Breast epithelium (tissue), 4 donors: Measurements from ENCODE around the gene KIAA1210. TPM values are rescaled to one million over a fixed set of nuclear protein-coding genes. Genes with fewer than 3 reads are reported as not detected.

Source experiments
- DNase-seq, 2 donors: peaks; one replicate each; pipeline ENCODE4 v3.0.0-alpha.2; 2019; ENCODE audit warnings: low spot score in 2 of 2
- H3K27ac ChIP-seq, 2 donors: fragments of 200-600 bp; sonication (generic) in 1 of 2; one replicate each; pipeline ENCODE4 v1.5.1; 2016 to 2019; ENCODE audit warnings: mild to moderate bottlenecking in 1 of 2
- H3K27me3 ChIP-seq, 2 donors: fragments of 200-600 bp; sonication (generic) in 1 of 2; one replicate each; pipeline versions ENCODE4 v1.5.1 to v1.6.0; 2017 to 2019; ENCODE audit warnings: control low read depth in 1 of 2, mild to moderate bottlenecking in 1 of 2
- H3K36me3 ChIP-seq: fragments of 200-600 bp; one replicate; pipeline ENCODE4 v1.5.1; 2019
- H3K4me1 ChIP-seq, 2 donors: fragments of 200-600 bp; sonication (generic); one replicate each; pipeline ENCODE4 v1.5.1; 2016 to 2019; ENCODE audit warnings: control low read depth in 1 of 2
- H3K4me3 ChIP-seq, 3 donors: fragments of 200-600 bp; sonication (generic); 1 replicate in 2 of 3; 2 replicates in 1 of 3; pipeline ENCODE4 v1.5.1; 2016 to 2019; ENCODE audit warnings: mild to moderate bottlenecking in 3 of 3, moderate library complexity in 2 of 3
- H3K9me3 ChIP-seq, 2 donors: fragments of 200-600 bp; sonication (generic) in 1 of 2; one replicate each; pipeline ENCODE4 v1.5.1; 2016 to 2019; ENCODE audit warnings: control low read depth in 1 of 2
- POLR2A ChIP-seq: fragments of 450-650 bp; IDR thresholded peaks from one replicate; pipeline ENCODE4 v1.6.1; 2016; ENCODE audit warnings: antibody characterized with exemption, mild to moderate bottlenecking, moderate library complexity
- POLR2AphosphoS5 ChIP-seq, 3 donors: sonication (generic); formaldehyde crosslinking; IDR thresholded peaks; one replicate each; pipeline ENCODE4 v1.6.1; 2017; ENCODE audit warnings: antibody characterized with exemption in 3 of 3
- intact Hi-C: fragments of 100-400 bp; cut with DNase I; formaldehyde crosslinking; loops from one replicate; pipeline ENCODE4 v1.15.1; 2023; ENCODE audit warnings: low total_unique reads
- total RNA-seq, 3 donors: library from RNA; depleted of rRNA; stranded (reverse); fragments of >200 nt; gene quantifications; one replicate each; pipeline ENCODE4 v1.1.0, GENCODE V29; 2016
- TF ChIP-seq, protein P1 (sequence below), 3 donors: fragments of 450-650 bp; IDR thresholded peaks; one replicate each; pipeline ENCODE4 v1.5.1; 2016 to 2017; ENCODE audit warnings: antibody characterized with exemption in 3 of 3, mild to moderate bottlenecking in 3 of 3, moderate library complexity in 3 of 3

The KIAA1210 gene
- total RNA-seq, 3 donors from 2014 or later = 0.15 TPM; not detected in 2

DNA sequence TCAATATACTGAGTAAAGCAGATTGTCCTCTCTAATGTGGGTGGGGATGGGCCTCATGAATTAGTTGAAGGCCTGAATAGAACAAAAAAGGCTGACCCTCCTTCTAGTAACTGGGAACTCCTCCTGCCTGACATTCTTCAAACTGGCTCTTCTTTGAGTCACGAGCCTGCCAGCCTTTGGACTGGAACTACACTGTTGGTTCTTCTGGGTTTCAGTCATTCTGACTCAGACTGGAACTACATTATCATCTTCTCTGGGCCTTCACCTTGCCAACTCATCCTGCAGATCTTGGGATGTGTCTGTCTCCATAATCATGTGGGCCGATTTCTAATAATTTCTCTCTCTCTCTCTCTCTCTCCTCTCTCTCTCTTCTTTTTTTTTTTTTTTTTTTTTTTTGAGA, 81.7 kb downstream of the KIAA1210 start:
- no peak for TF ChIP-seq POLR2AphosphoS5 (IDR thresholded peaks at IDR 0.05)
- no peak for TF ChIP-seq POLR2A
- TF ChIP-seq, protein P1, sequence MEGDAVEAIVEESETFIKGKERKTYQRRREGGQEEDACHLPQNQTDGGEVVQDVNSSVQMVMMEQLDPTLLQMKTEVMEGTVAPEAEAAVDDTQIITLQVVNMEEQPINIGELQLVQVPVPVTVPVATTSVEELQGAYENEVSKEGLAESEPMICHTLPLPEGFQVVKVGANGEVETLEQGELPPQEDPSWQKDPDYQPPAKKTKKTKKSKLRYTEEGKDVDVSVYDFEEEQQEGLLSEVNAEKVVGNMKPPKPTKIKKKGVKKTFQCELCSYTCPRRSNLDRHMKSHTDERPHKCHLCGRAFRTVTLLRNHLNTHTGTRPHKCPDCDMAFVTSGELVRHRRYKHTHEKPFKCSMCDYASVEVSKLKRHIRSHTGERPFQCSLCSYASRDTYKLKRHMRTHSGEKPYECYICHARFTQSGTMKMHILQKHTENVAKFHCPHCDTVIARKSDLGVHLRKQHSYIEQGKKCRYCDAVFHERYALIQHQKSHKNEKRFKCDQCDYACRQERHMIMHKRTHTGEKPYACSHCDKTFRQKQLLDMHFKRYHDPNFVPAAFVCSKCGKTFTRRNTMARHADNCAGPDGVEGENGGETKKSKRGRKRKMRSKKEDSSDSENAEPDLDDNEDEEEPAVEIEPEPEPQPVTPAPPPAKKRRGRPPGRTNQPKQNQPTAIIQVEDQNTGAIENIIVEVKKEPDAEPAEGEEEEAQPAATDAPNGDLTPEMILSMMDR (IDR thresholded peaks at IDR 0.05) = no peak
- no peaks in the 10 kb centered on the region for H3K9me3 ChIP-seq
- DNase-seq = no peak
- H3K4me3 ChIP-seq = no peak overlapping the region
- H3K4me1 ChIP-seq = no peaks in the 10 kb centered on the region
- intact Hi-C loops = no loop called here
- no peaks in the 10 kb centered on the region for H3K36me3 ChIP-seq
- H3K27me3 ChIP-seq = peaks cover 0 to 2% of the 10 kb centered on the region in 2 donors
- no peak overlapping the region for H3K27ac ChIP-seq

DNA sequence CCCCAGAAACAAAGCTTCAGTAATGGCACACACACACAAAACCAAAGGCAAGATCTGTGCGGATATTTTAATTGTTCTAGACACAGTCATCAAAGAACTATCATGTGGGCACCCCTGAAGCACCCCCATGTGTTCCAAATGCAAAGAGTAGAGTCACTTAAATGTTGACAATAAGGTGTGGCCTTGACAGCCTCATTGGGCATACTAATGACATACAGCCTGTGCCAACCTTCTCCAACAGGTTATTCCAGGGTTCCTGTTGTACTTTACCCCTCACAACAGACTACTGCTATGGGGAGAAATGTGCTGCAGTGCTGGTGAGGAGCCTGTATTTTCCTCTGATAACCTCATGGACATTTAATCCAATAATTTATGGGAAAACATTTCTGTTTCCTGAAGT, 84.6 kb downstream of the KIAA1210 start:
- intact Hi-C loops = no loop called here
- Histone ChIP-seq H3K27ac (no peak overlapping the region), H3K4me1 (no peaks in the 10 kb centered on the region), H3K9me3 (no peaks in the 10 kb centered on the region), H3K4me3 (no peak overlapping the region), H3K36me3 (no peaks in the 10 kb centered on the region), H3K27me3 (peaks cover 0 to 2% of the 10 kb centered on the region in 2 donors)
- DNase-seq = no peak
- TF ChIP-seq, protein P1 (IDR thresholded peaks at IDR 0.05) = no peak
- TF ChIP-seq POLR2AphosphoS5 (IDR thresholded peaks at IDR 0.05) = no peak

DNA sequence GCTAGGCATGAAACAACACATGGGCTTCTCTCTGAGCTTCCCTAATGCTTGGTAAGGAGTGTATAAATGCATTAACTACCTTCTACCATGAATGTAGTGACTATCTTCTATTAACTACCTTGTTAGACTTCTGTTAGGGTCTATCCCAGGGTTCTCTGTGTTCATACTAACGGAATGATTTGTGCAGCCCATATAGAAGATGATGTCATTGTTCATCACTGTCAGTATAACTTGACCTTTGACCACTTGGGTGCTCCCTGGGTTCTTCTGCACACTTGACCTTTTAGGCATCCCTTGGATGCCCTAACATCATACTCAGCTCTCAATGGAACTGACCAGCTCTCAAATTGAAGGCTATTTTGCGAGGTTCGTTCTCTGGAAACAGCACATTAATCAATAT, 85.6 kb downstream of the KIAA1210 start:
- H3K36me3 ChIP-seq = no peaks in the 10 kb centered on the region
- H3K27me3 ChIP-seq = peaks cover 0 to 2% of the 10 kb centered on the region in 2 donors
- no peaks in the 10 kb centered on the region for H3K9me3 ChIP-seq
- intact Hi-C loops = no loop called here
- DNase-seq = no peak
- H3K4me3 ChIP-seq = no peak overlapping the region
- TF ChIP-seq POLR2A (no peak), POLR2AphosphoS5 (IDR thresholded peaks at IDR 0.05) (no peak)
- TF ChIP-seq, protein P1 (IDR thresholded peaks at IDR 0.05) = no peak
- no peaks in the 10 kb centered on the region for H3K4me1 ChIP-seq
- peak overlapping the region; percentile 69 to 89 for H3K27ac ChIP-seq

DNA sequence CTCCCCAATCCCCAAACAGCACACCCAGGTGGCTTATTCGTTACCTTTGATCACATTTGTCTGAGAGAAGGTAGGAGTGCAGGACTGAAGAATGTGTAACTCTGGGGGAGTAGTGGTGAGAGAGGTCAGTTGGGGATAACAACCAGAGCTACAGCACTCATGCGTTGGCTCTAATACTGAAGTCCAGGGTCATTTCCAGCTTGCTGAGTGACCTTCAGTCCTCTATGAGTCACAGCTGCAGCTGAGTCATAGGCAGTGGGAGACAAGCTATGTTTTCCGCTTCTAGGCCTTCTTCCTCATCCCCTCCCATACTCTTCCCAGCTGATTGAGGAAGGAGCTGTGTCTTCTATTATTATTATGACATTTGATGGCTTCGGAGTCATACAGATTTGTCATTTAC, 86.4 kb downstream of the KIAA1210 start:
- no peaks in the 10 kb centered on the region for H3K36me3 ChIP-seq
- no peaks in the 10 kb centered on the region for H3K9me3 ChIP-seq
- H3K4me1 ChIP-seq = no peaks in the 10 kb centered on the region
- intact Hi-C loops = no loop called here
- DNase-seq = peak in 1 of 2 donors; percentile 19
- H3K4me3 ChIP-seq = no peak overlapping the region
- TF ChIP-seq, protein P1 (IDR thresholded peaks at IDR 0.05) = no peak
- TF ChIP-seq POLR2A (no peak), POLR2AphosphoS5 (IDR thresholded peaks at IDR 0.05) (no peak)
- peak overlapping the region; percentile 69 to 89 for H3K27ac ChIP-seq
- peaks cover 0 to 2% of the 10 kb centered on the region in 2 donors for H3K27me3 ChIP-seq

DNA sequence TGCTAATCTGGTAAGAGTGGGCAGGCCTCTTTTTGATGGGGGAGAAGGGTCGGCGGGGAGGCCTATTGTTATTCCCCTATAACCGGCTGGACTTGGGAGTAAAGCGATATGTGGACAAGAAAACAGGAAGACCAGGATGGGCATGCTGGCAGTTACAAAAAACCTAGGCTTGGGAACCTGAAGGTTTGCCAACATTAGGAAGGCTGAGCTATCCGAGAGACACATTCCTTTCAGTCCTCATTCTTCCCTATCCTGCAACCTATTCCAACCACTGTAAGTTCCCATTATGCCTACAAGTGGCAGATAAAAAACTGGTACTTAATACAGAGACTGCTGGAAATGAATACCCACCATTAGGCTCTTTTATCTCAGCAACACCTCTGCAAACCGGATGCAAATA, 87.2 kb downstream of the KIAA1210 start:
- H3K27me3 ChIP-seq = no peaks in the 10 kb centered on the region
- peak overlapping the region; percentile 69 to 89 for H3K27ac ChIP-seq
- no peak for DNase-seq
- no peaks in the 10 kb centered on the region for H3K4me1 ChIP-seq
- TF ChIP-seq POLR2A (no peak), POLR2AphosphoS5 (IDR thresholded peaks at IDR 0.05) (no peak)
- TF ChIP-seq, protein P1 (IDR thresholded peaks at IDR 0.05) = no peak
- intact Hi-C loops = no loop called here
- no peak overlapping the region for H3K4me3 ChIP-seq
- no peaks in the 10 kb centered on the region for H3K9me3 ChIP-seq
- no peaks in the 10 kb centered on the region for H3K36me3 ChIP-seq
